ENCODE measurements around the gene CHCHD10.
A peak's percentile ranks its signal among the peaks of the same experiment; 100 is the strongest.
"Not testable (repeated sequence)": the region's sequence is repeated elsewhere in the genome, so short reads cannot be mapped to it uniquely, and the experiment has no call there.

The CHCHD10 gene

GRCh38 chr22:23742505-23743264 lies 25.1 kb downstream of the CHCHD10 start:
- Histone ChIP-seq H3K9ac (ENCODE audit: low read depth, low read length) (no peak overlapping the region), H3K4me3 (ENCODE audit: low read length) (no peak overlapping the region), H3K4me1 (ENCODE audit: insufficient read depth, low read length) (no peaks in the 10 kb centered on the region), H3K36me3 (ENCODE audit: insufficient read depth, low read depth, low read length) (peaks cover 15% of the 10 kb centered on the region), H3K9me3 (ENCODE audit: insufficient read depth, low read depth, low read length) (no peaks in the 10 kb centered on the region), H3K27ac (ENCODE audit: low read length) (no peak overlapping the region), H3K27me3 (ENCODE audit: insufficient read depth, low read length) (no peaks in the 10 kb centered on the region)

DNA sequence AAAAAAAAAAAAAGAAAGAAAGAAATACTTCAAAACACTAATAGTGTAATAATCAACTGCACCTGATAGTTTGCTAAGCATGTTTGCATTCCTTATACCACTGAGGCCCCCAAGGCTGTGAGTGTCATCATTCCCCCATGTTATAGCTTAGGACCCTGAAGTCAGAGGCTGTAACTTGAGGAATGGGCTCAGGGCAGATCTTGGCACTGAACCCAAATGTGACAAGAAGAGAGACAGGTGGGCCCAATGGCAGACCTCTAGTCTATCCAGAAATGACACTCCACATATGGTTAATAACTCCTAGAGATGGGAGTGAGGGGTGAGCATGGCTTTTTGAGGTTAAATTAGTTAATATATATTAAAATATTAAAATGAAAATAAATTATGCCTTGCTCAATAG lies 30.1 kb downstream of the CHCHD10 start:
- no peaks in the 10 kb centered on the region for H3K27me3 ChIP-seq (ENCODE audit: insufficient read depth, low read length)
- H3K36me3 ChIP-seq (ENCODE audit: insufficient read depth, low read depth, low read length), result no peaks in the 10 kb centered on the region; the same call in 1 of the 2 replicates
- no peak overlapping the region for H3K4me3 ChIP-seq (ENCODE audit: low read length)
- no peak overlapping the region for H3K27ac ChIP-seq (ENCODE audit: low read length)
- no peak overlapping the region for H3K9ac ChIP-seq (ENCODE audit: low read depth, low read length)
- H3K9me3 ChIP-seq (ENCODE audit: insufficient read depth, low read depth, low read length), result no peaks in the 10 kb centered on the region
- H3K4me1 ChIP-seq (ENCODE audit: insufficient read depth, low read length), result no peaks in the 10 kb centered on the region

GRCh38 chr22:23728108-23728507 lies 39.7 kb downstream of the CHCHD10 start:
- not testable (repeated sequence) for H3K9me3 ChIP-seq (ENCODE audit: insufficient read depth, low read depth, low read length); H3K4me1 ChIP-seq (ENCODE audit: insufficient read depth, low read length); H3K4me3 ChIP-seq (ENCODE audit: low read length); H3K27ac ChIP-seq (ENCODE audit: low read length); H3K36me3 ChIP-seq (ENCODE audit: insufficient read depth, low read depth, low read length); H3K9ac ChIP-seq (ENCODE audit: low read depth, low read length); H3K27me3 ChIP-seq (ENCODE audit: insufficient read depth, low read length)

- no peak overlapping the region for H3K27ac ChIP-seq (ENCODE audit: low read length)
- H3K4me3 ChIP-seq (ENCODE audit: low read length), result no peak overlapping the region
- H3K27me3 ChIP-seq (ENCODE audit: insufficient read depth, low read length), result no peaks in the 10 kb centered on the region
- no peaks in the 10 kb centered on the region for H3K36me3 ChIP-seq (ENCODE audit: insufficient read depth, low read depth, low read length)
- no peak overlapping the region for H3K9ac ChIP-seq (ENCODE audit: low read depth, low read length)
- no peaks in the 10 kb centered on the region for H3K4me1 ChIP-seq (ENCODE audit: insufficient read depth, low read length)
- no peaks in the 10 kb centered on the region for H3K9me3 ChIP-seq (ENCODE audit: insufficient read depth, low read depth, low read length)
Measured at GRCh38 chr22:23722724-23723123, 45.0 kb downstream of the CHCHD10 start.

DNA sequence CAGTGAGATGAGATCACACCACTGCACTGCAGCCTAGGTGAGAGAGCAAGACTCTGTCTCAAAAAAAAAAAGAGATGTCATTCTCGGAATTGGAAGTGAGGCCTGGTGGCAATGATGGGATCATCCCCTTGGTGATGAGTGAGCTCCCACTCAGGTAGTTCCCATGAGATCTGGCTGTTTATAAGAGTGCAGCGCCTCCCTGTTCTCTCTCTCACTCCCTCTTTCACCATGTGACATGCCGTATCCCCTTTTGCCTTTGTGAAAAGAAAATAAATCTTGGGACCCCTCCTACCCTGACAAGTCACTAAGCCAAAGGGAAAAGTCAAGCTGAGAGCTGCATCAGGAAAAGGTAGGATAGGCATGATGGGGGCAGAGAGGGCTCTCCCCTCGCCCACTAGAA lies 45.6 kb downstream of the CHCHD10 start:
- H3K4me3 ChIP-seq (ENCODE audit: low read length), result no peak overlapping the region
- H3K27ac ChIP-seq (ENCODE audit: low read length), result no peak overlapping the region
- H3K4me1 ChIP-seq (ENCODE audit: insufficient read depth, low read length), result no peaks in the 10 kb centered on the region
- no peaks in the 10 kb centered on the region for H3K36me3 ChIP-seq (ENCODE audit: insufficient read depth, low read depth, low read length)
- no peaks in the 10 kb centered on the region for H3K9me3 ChIP-seq (ENCODE audit: insufficient read depth, low read depth, low read length)
- H3K27me3 ChIP-seq (ENCODE audit: insufficient read depth, low read length), result no peaks in the 10 kb centered on the region
- no peak overlapping the region for H3K9ac ChIP-seq (ENCODE audit: low read depth, low read length)

DNA sequence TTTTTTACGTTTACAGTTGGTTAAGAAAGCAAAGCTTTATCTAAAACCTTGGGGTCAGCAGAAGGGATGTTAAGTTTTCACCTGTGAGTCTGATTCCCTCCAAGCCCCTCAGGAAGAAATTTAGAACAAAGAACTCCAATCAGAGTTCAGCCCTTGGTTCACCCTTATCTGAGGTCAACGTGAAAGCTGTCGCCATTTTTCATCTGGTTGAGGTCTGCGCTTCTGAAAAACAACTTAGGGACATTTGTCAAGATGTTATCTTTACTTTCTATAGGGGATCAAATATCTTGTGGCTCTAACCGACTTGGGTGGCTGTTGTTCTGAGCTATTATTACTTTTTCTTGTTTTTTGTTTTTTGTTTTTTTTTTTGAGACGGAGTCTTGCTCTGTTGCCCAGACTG lies 46.9 kb downstream of the CHCHD10 start:
- Histone ChIP-seq H3K4me1 (ENCODE audit: insufficient read depth, low read length) (peaks cover 3% of the 10 kb centered on the region; the same call in 1 of the 2 replicates), H3K27me3 (ENCODE audit: insufficient read depth, low read length) (no peaks in the 10 kb centered on the region), H3K9me3 (ENCODE audit: insufficient read depth, low read depth, low read length) (no peaks in the 10 kb centered on the region), H3K4me3 (ENCODE audit: low read length) (no peak overlapping the region), H3K27ac (ENCODE audit: low read length) (no peak overlapping the region), H3K36me3 (ENCODE audit: insufficient read depth, low read depth, low read length) (no peaks in the 10 kb centered on the region), H3K9ac (ENCODE audit: low read depth, low read length) (no peak overlapping the region)

DNA sequence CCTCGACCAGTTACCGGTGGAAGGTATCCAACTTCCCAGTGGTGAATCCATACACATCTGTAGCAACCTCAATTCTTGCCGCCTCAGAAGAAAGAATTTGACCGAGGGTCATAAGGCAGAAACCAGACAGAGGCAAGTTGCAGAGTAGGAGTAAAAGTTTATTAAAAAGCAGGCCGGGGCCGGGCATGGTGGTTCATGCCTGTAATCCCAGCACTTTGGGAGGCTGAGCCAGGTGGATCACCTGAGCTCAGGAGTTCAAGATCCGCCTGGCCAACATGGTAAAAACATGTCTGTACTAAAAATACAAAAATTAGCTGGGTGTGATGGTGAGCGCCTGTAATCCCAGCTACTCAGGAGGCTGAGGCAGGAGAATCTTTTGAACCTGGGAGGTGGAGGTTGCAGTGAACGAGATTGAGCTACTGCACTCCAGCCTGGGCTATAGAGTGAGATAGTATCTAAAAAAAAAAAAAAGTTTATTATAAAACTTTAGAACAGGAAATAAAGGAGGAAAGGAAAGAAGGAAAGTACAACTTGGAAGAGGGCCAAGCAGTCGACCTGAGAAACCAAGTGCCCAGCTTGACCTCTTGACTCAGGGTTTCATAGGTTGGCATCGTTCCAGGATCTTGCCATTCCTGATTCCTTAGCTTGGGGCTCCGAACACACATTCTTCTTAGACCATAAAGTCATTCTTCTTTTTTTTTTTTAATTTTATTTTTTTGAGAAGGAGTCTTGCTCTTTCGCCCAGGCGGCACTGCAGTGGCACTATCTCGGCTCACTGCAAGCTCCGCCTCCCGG lies 49.2 kb downstream of the CHCHD10 start:
- H3K4me3 ChIP-seq (ENCODE audit: low read length), result no peak overlapping the region
- H3K9ac ChIP-seq (ENCODE audit: low read depth, low read length), result no peak overlapping the region
- H3K27me3 ChIP-seq (ENCODE audit: insufficient read depth, low read length), result no peaks in the 10 kb centered on the region
- H3K9me3 ChIP-seq (ENCODE audit: insufficient read depth, low read depth, low read length), result no peaks in the 10 kb centered on the region
- no peak overlapping the region for H3K27ac ChIP-seq (ENCODE audit: low read length)
- H3K4me1 ChIP-seq (ENCODE audit: insufficient read depth, low read length), result peaks cover 3% of the 10 kb centered on the region; the same call in 1 of the 2 replicates
- H3K36me3 ChIP-seq (ENCODE audit: insufficient read depth, low read depth, low read length), result peaks cover 10% of the 10 kb centered on the region; the same call in 1 of the 2 replicates

DNA sequence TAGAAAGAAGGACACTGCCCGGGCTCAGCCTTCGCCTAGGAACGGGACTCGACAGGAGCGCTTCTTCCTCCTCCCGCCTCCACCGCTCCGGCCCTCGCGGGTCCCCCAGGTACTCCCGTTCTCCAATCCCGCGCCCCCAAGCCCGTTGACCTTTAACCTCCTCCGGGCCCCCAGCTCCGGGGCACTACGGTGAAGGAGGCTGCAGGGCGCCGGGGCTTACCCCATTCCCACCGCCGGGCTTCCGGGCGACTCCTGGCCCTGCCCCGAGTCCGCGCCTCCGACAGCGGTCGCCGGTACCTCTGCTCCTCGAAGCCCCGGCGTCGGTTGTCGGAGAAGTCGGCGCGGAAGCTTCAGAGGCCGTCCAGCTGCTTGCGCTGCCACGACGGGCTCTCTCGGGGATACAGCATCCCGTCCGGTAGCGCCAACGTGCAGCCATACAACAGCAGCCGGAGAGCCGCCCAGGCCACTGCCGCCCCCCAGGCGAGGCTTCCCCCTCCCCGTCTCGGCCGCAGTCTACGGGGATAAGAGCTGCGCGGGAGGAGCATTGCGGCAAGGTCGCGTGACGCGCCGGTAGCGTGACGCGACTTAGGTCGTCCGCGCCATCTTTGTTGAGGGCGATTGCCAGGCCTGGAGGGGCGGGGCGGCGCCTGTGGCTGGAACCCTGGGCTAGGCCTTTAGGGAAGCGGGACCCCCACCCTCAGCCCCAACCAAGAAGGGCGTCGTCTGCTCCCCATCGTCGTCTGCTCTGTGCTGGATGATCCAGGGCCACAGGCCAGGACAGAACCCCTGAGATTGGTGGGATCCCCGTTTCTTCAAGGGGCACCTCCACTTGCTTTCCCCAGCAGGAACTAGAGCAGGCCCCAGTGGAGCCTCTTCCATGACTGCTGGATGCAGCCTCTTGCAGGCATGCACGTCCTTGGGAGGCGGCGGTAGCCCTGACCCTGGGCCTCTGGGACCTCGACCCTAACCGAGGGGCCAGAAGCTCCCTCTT lies 50.7 kb downstream of the CHCHD10 start:
- no peaks in the 10 kb centered on the region for H3K9me3 ChIP-seq (ENCODE audit: insufficient read depth, low read depth, low read length)
- peaks cover 3% of the 10 kb centered on the region; the same call in 1 of the 2 replicates for H3K4me1 ChIP-seq (ENCODE audit: insufficient read depth, low read length)
- H3K36me3 ChIP-seq (ENCODE audit: insufficient read depth, low read depth, low read length), result peaks cover 21% of the 10 kb centered on the region; the same call in 1 of the 2 replicates
- no peaks in the 10 kb centered on the region for H3K27me3 ChIP-seq (ENCODE audit: insufficient read depth, low read length)
- H3K27ac ChIP-seq (ENCODE audit: low read length), result peak overlapping the region; percentile 34
- H3K4me3 ChIP-seq (ENCODE audit: low read length), result peak overlapping the region; percentile 87
- H3K9ac ChIP-seq (ENCODE audit: low read depth, low read length), result peak overlapping the region; percentile 88
